Endothelial cell of umbilical vein (primary cell): ENCODE results near the gene HP1BP3.

Source experiments
- CTCF ChIP-seq, 2 donors: IDR thresholded peaks; 1 replicate in 1 of 2; 2 replicates in 1 of 2; pipeline ENCODE4 v1.5.1; 2011; ENCODE audit warnings: low read length in 2 of 2, mild to moderate bottlenecking in 2 of 2, moderate library complexity in 2 of 2, control low read depth in 1 of 2, inconsistent platforms in 1 of 2, low read depth in 1 of 2; ENCODE audit not compliant: insufficient read depth in 1 of 2; ENCODE audit errors: extremely low read depth in 1 of 2
- EZH2 ChIP-seq: IDR thresholded peaks from 2 replicates; pipeline ENCODE4 v1.6.1; 2012; ENCODE audit warnings: borderline replicate concordance, low read depth, mild to moderate bottlenecking, moderate library complexity, low read length, inconsistent platforms; ENCODE audit not compliant: severe bottlenecking
- FOS ChIP-seq: IDR thresholded peaks from 2 replicates; pipeline ENCODE4 v1.6.1; 2011; ENCODE audit warnings: mild to moderate bottlenecking, low read length, moderate library complexity, borderline replicate concordance; ENCODE audit not compliant: insufficient read depth
- JUN ChIP-seq: IDR thresholded peaks from 2 replicates; pipeline ENCODE4 v1.6.1; 2011; ENCODE audit warnings: borderline replicate concordance, low read depth; ENCODE audit not compliant: insufficient read length, insufficient read depth
- MAX ChIP-seq: IDR thresholded peaks from 2 replicates; pipeline ENCODE4 v1.6.1; 2011; ENCODE audit not compliant: insufficient read depth, insufficient read length
- POLR2A ChIP-seq: IDR thresholded peaks from 2 replicates; pipeline ENCODE4 v1.6.1; 2012; ENCODE audit warnings: low read depth, mild to moderate bottlenecking, control low read depth, low read length

GRCh38 chr1:20730690-20731056 lies 56.4 kb downstream of the HP1BP3 start:
- TF ChIP-seq CTCF (IDR thresholded peaks at IDR 0.05; ENCODE audit: extremely low read depth in 1 of 2, insufficient read depth in 1 of 2, low read depth in 1 of 2, low read length in 2 of 2), result no peak
- TF ChIP-seq EZH2, result no peak
- TF ChIP-seq POLR2A, result no peak
- no peak for TF ChIP-seq MAX
- no peak for TF ChIP-seq FOS
- no peak for TF ChIP-seq JUN
